Endodermal cell (in vitro differentiated cells): ENCODE measurements around the gene RAX2. TPM values are rescaled to one million over a fixed set of nuclear protein-coding genes. Genes with fewer than 3 reads are reported as not detected.

Experiments
- DNase-seq: peaks from one replicate; pipeline ENCODE4 v3.0.0-alpha.2; 2017
- H3K27ac ChIP-seq: 2 replicates; pipeline ENCODE4 v1.5.1; 2013; ENCODE audit warnings: mild to moderate bottlenecking, low read depth, low read length, moderate library complexity
- H3K27me3 ChIP-seq: 2 replicates; pipeline ENCODE4 v1.6.1; 2013; ENCODE audit warnings: mild to moderate bottlenecking, low read length, moderate library complexity; ENCODE audit not compliant: insufficient read depth, control insufficient read depth, poor library complexity, severe bottlenecking
- H3K36me3 ChIP-seq: 2 replicates; pipeline ENCODE4 v1.7.0; 2013; ENCODE audit warnings: mild to moderate bottlenecking, low read length, moderate library complexity; ENCODE audit not compliant: control insufficient read depth, insufficient read depth
- H3K4me1 ChIP-seq: one replicate; pipeline ENCODE4 v1.7.0; 2013; ENCODE audit warnings: low read length; ENCODE audit not compliant: control insufficient read depth, insufficient read depth
- H3K4me3 ChIP-seq: 2 replicates; pipeline ENCODE4 v1.5.1; 2013; ENCODE audit warnings: mild to moderate bottlenecking, low read length, moderate library complexity
- H3K9ac ChIP-seq: 2 replicates; pipeline ENCODE4 v1.6.1; 2013; ENCODE audit warnings: mild to moderate bottlenecking, low read length, moderate library complexity; ENCODE audit not compliant: poor library complexity, severe bottlenecking; ENCODE audit errors: extremely low read depth
- H3K9me3 ChIP-seq: 2 replicates; pipeline ENCODE4 v1.6.1; 2013; ENCODE audit warnings: mild to moderate bottlenecking, low read length, moderate library complexity; ENCODE audit not compliant: control insufficient read depth
- H3K27ac Mint-ChIP-seq: 2 replicates; pipeline ENCODE4 v1.8.0; 2020; ENCODE audit warnings: mixed read lengths
- H3K27me3 Mint-ChIP-seq: 2 replicates; pipeline ENCODE4 v1.8.0; 2021; ENCODE audit warnings: mild to moderate bottlenecking, mixed read lengths; ENCODE audit not compliant: insufficient read depth
- H3K36me3 Mint-ChIP-seq: 2 replicates; pipeline ENCODE4 v1.8.0; 2020; ENCODE audit warnings: low read depth, mixed read lengths
- H3K4me1 Mint-ChIP-seq: 2 replicates; pipeline ENCODE4 v1.8.0; 2020; ENCODE audit warnings: mixed read lengths
- H3K4me3 Mint-ChIP-seq: 2 replicates; pipeline ENCODE4 v1.8.0; 2020; ENCODE audit warnings: mild to moderate bottlenecking, moderate library complexity, mixed read lengths
- H3K9me3 Mint-ChIP-seq: 2 replicates; pipeline ENCODE4 v1.8.0; 2020; ENCODE audit warnings: mild to moderate bottlenecking, mixed read lengths
- WGBS, 2 experiments: methylation state at CpG; one replicate each; pipeline versions ENCODE4 v1.1.5 to v1.1.7; 2013; ENCODE audit warnings: missing lambda C conversion rate in 2 of 2, mixed read lengths in 1 of 2; ENCODE audit not compliant: insufficient coverage in 1 of 2, insufficient read length in 1 of 2; 5-methylcytosine and 5-hydroxymethylcytosine counted together
- total RNA-seq, 2 donors: library from RNA; stranded (reverse); fragmentation: NEBNext Ultra II Directional in 1 of 2; extraction: Animal tissue kit (Norgen Biotek cat#: 25700) in 1 of 2; gene quantifications; 2 replicates in 1 of 2; 3 replicates in 1 of 2; pipeline ENCODE4 v1.2.1, GENCODE V29; 2021
- TF ChIP-seq, protein P1 (sequence below): fragments of 200-600 bp; sonication (generic); conservative IDR thresholded peaks from 2 replicates; pipeline ENCODE4 v1.5.0; 2021; ENCODE audit warnings: antibody characterized with exemption, mild to moderate bottlenecking

Gene RAX2
- total RNA-seq, 2 donors from 2014 or later: not detected

DNA sequence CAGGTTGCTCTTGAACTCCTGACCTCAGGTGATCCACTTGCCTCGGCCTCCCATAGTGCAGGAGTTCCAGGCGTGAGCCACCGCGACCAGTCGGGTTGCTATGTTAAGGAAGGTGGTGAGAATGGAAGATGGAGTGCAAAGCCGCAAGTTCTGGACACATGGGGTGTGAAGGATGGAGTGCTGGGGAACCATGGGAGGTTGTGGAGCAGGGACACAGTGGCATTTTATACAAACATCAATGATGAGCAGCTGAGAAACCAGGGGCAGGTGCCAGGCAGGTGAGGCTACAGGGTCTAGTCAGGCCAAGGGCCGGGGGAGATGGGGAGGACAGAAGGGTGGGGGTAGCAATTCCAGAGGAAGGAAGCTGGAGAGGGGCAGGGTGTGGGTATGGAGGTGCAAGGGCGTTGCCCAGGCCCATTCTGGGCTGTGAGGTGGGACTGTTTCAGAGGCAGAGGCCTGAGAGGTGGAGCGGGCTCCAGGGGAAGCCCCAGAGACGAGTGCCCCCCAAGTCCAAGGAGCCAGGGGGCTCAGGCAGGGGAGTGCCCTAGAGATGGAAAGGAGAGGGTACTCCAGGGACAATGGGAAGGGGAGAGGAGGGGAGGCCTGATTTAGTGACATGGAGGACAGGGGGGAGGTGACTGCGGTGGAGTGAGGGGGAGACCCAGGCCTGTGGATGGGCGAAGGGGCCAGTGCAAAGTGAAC is 1.9 kb upstream of the RAX2 start:
- no peaks in the 10 kb centered on the region for H3K9me3 Mint-ChIP-seq
- H3K27ac Mint-ChIP-seq: no peak overlapping the region
- no peaks in the 10 kb centered on the region for H3K4me1 ChIP-seq
- no peaks in the 10 kb centered on the region for H3K9me3 ChIP-seq
- TF ChIP-seq, protein P1, sequence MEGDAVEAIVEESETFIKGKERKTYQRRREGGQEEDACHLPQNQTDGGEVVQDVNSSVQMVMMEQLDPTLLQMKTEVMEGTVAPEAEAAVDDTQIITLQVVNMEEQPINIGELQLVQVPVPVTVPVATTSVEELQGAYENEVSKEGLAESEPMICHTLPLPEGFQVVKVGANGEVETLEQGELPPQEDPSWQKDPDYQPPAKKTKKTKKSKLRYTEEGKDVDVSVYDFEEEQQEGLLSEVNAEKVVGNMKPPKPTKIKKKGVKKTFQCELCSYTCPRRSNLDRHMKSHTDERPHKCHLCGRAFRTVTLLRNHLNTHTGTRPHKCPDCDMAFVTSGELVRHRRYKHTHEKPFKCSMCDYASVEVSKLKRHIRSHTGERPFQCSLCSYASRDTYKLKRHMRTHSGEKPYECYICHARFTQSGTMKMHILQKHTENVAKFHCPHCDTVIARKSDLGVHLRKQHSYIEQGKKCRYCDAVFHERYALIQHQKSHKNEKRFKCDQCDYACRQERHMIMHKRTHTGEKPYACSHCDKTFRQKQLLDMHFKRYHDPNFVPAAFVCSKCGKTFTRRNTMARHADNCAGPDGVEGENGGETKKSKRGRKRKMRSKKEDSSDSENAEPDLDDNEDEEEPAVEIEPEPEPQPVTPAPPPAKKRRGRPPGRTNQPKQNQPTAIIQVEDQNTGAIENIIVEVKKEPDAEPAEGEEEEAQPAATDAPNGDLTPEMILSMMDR: no peak
- H3K9ac ChIP-seq: no peak overlapping the region
- H3K4me3 Mint-ChIP-seq: no peak overlapping the region
- no peak overlapping the region for H3K27ac ChIP-seq
- H3K4me3 ChIP-seq: no peak overlapping the region
- no peaks in the 10 kb centered on the region for H3K4me1 Mint-ChIP-seq
- H3K27me3 Mint-ChIP-seq: no peaks in the 10 kb centered on the region
- H3K36me3 ChIP-seq: no peaks in the 10 kb centered on the region
- H3K27me3 ChIP-seq: no peaks in the 10 kb centered on the region
- H3K36me3 Mint-ChIP-seq: peaks cover under 1% of the 10 kb centered on the region
- DNase-seq: peak; percentile 24
- WGBS, 2 experiments: 85 to 89% methylated on average over 10 to 12 of the region's 12 CpGs

GRCh38 chr19:3771000-3771905 is 775 bp downstream of the RAX2 start:
- peak; percentile 56 for DNase-seq
- Histone ChIP-seq H3K27me3 (no peaks in the 10 kb centered on the region), H3K36me3 (no peaks in the 10 kb centered on the region), H3K4me1 (no peaks in the 10 kb centered on the region), H3K9me3 (no peaks in the 10 kb centered on the region), H3K9ac (no peak overlapping the region), H3K27ac (no peak overlapping the region), H3K4me3 (no peak overlapping the region)
- Mint-ChIP-seq H3K36me3 (peaks cover 10% of the 10 kb centered on the region), H3K27me3 (no peaks in the 10 kb centered on the region), H3K27ac (no peak overlapping the region), H3K4me1 (no peaks in the 10 kb centered on the region), H3K4me3 (no peak overlapping the region), H3K9me3 (no peaks in the 10 kb centered on the region)
- WGBS, 2 experiments: 73 to 87% methylated on average over 22 to 35 of the region's 35 CpGs
- TF ChIP-seq, protein P1: no peak

DNA sequence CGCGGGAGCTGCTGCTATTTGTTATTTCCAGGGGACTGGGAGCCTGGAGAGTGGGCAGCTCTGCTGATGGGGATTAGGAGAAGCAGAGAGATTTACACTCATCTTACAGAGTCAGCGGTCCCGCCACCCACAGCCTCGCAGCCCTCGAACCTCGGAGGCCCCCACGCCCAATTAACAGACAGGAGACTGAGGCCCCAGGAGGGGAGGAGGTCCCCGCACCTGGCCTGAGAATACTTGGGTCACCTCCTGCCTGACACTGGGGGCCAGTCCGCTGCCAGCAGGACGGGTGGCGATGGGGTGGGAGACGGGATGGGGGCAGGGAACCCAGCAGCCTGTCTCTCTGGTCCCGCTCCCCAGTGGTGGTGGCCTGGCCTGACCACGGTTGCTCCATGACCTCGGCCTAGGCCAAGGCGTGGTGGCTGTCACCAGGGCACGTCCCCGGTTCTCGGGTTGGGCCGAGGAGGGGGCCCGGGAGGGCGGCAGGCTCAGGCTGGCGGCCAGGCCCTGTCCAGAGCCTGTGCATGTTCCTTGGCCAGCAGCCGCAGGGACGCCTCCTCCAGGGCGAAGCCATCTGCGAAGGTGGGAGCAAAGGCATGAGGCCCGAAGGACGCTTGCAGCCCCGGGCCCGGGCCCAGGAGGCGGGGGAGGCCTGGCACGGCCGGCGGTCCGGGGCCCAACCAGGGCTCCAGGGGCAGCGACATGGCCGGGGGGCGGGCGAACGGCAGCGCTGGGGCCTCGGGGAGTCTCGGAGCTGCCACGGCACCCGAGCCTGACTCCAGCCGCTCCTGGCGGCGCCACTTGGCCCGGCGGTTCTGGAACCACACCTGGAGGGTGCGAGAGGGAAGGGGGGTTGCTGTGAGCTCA is 1.7 kb downstream of the RAX2 start:
- Histone ChIP-seq H3K4me3 (no peak overlapping the region), H3K36me3 (no peaks in the 10 kb centered on the region), H3K27ac (no peak overlapping the region), H3K4me1 (no peaks in the 10 kb centered on the region), H3K9ac (no peak overlapping the region), H3K27me3 (no peaks in the 10 kb centered on the region), H3K9me3 (no peaks in the 10 kb centered on the region)
- Mint-ChIP-seq H3K4me1 (no peaks in the 10 kb centered on the region), H3K27me3 (no peaks in the 10 kb centered on the region), H3K36me3 (peaks cover 10% of the 10 kb centered on the region), H3K27ac (no peak overlapping the region), H3K9me3 (no peaks in the 10 kb centered on the region), H3K4me3 (no peak overlapping the region)
- WGBS, 2 experiments: 89 to 92% methylated on average over 32 to 53 of the region's 53 CpGs
- TF ChIP-seq, protein P1: no peak
- DNase-seq: peak; percentile 52
